HUES64 (cell line): ENCODE data around the gene THBS1.

Source experiments
- H3K27ac ChIP-seq: 2 replicates; pipeline ENCODE4 v1.7.0; 2013; ENCODE audit warnings: low read depth, low read length, inconsistent platforms
- H3K27me3 ChIP-seq: 2 replicates; pipeline ENCODE4 v1.6.1; 2013; ENCODE audit warnings: mild to moderate bottlenecking, low read length; ENCODE audit not compliant: insufficient read depth
- H3K36me3 ChIP-seq: 2 replicates; pipeline ENCODE4 v1.6.1; 2013; ENCODE audit warnings: mild to moderate bottlenecking, low read length; ENCODE audit not compliant: insufficient read depth
- H3K4me1 ChIP-seq: 2 replicates; pipeline ENCODE4 v1.6.1; 2013; ENCODE audit warnings: mild to moderate bottlenecking, low read length, moderate library complexity; ENCODE audit not compliant: insufficient read depth
- H3K4me3 ChIP-seq: 2 replicates; pipeline ENCODE4 v1.5.1; 2013; ENCODE audit warnings: mild to moderate bottlenecking, low read length, moderate library complexity
- H3K9ac ChIP-seq: 2 replicates; pipeline ENCODE4 v1.6.1; 2013; ENCODE audit warnings: mild to moderate bottlenecking, low read depth, low read length
- H3K9me3 ChIP-seq: 2 replicates; pipeline ENCODE4 v1.6.1; 2013; ENCODE audit warnings: low read depth, low read length; ENCODE audit not compliant: insufficient read depth
- WGBS: fragments of 150-250, 120-280 bp; methylation state at CpG from one replicate; pipeline ENCODE4 v1.1.7; 2013; ENCODE audit warnings: missing lambda C conversion rate; 5-methylcytosine and 5-hydroxymethylcytosine counted together

THBS1 gene

DNA sequence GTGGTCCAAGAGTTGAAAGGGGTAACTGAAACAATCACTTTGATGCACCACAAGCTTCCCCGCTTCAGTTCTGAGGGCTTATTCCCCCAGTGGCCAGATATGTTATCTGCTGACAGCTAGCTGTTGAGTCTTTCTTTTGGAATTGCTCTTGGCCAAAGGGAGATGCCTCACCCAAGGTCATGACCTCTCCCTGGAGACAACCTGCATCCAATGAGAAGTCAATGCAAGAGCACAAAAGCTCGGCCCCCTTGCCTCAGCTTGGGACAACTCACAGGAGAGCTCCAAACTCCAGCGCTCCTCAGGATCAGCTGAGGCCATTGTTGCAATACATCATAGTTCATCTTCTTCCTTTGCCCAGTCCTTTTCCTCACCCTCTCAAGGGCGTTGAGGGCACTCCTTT lies 31.0 kb upstream of the THBS1 start:
- WGBS = 92% methylated on average over 4 of the region's 4 CpGs
- no peak overlapping the region for H3K9ac ChIP-seq
- H3K4me1 ChIP-seq = peaks cover 7% of the 10 kb centered on the region; the same call in 1 of the 2 replicates
- no peaks in the 10 kb centered on the region for H3K27me3 ChIP-seq
- H3K4me3 ChIP-seq = no peak overlapping the region
- H3K9me3 ChIP-seq = peaks cover 3% of the 10 kb centered on the region; the same call in 1 of the 2 replicates
- H3K27ac ChIP-seq = no peak overlapping the region
- no peaks in the 10 kb centered on the region for H3K36me3 ChIP-seq

DNA sequence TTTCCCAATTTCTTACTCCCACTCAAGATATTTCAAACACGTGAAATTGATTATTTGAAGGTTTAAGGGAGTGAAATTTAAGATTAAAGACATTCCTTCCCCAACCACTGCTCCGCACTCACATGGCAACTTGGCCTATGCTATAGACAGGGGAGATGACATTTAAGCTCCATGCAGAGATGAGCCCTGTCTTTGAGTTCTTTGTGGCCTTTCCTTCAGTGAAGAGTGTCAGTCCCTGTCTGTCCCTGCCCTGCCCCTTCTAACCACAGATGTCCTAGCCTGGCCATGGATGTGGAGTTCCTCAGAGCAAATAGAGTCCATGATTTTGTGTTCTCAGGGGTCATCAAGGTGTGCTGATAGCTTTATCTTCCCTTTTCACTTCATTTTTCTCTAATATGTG lies 29.4 kb upstream of the THBS1 start:
- no peaks in the 10 kb centered on the region for H3K27me3 ChIP-seq
- H3K9me3 ChIP-seq = no peaks in the 10 kb centered on the region
- H3K36me3 ChIP-seq = no peaks in the 10 kb centered on the region
- 92% methylated on average over 1 of the region's 2 CpGs for WGBS
- H3K27ac ChIP-seq = no peak overlapping the region
- H3K4me3 ChIP-seq = no peak overlapping the region
- H3K9ac ChIP-seq = no peak overlapping the region
- peaks cover 7% of the 10 kb centered on the region; the same call in 1 of the 2 replicates for H3K4me1 ChIP-seq

DNA sequence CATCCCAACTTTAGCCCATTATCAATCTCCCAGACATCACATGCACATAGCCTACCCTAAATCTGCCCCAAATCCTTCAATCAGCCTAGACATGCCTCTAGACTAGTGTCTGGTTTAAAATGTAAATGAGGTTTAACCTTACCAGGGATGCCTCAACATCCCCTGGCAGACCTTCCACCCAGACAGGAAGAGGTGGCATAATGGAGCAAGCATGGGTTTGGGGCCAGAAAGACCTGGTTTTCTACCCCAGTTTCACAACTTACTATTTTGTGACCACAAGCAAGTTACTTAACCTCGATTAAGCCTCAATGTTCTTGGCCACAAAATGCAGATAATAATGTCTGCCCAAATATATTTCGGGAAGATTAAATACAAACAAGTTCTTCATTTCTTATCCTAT lies 28.3 kb upstream of the THBS1 start:
- Histone ChIP-seq H3K4me3 (no peak overlapping the region), H3K4me1 (peaks cover 7% of the 10 kb centered on the region; the same call in 1 of the 2 replicates), H3K9ac (no peak overlapping the region), H3K27me3 (no peaks in the 10 kb centered on the region), H3K9me3 (no peaks in the 10 kb centered on the region), H3K36me3 (no peaks in the 10 kb centered on the region), H3K27ac (no peak overlapping the region)
- 91% methylated on average over 2 of the region's 2 CpGs for WGBS

DNA sequence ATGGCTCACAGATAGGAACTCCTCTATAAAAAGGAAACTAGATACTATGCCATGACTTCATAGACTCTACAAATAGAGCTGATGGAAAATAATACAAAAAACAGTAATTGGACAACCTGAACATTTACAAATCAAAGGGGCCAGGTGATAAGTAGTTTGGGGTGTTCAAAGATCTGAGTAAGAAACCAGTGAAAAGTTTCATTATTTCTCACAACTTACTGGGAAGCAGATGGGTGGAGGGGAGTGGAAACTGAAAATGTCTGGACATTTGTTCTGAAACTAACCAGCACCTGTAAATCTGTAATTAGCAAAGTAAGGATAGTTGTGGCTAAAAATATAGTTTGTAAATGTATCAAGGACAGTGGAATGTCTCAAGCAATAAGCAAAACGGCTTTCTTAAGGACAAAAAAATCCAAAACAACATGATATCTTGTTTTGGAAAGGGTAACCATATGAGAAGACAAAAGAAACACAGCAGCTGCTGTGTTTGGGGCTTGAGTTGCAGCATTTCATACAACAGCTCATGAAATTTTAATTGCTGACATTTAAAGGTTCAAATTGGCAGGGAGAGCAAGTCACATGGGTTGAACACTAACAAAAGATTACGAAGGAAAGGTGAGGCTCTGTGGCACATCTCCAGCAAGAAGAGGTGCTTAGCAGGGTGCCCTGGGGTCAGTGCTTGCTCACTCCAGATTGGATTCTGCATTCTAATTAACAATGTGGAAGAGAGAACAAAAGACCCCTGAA lies 26.8 kb upstream of the THBS1 start:
- Histone ChIP-seq H3K4me1 (peaks cover 7% of the 10 kb centered on the region; the same call in 1 of the 2 replicates), H3K36me3 (no peaks in the 10 kb centered on the region), H3K27ac (no peak overlapping the region), H3K9me3 (no peaks in the 10 kb centered on the region), H3K4me3 (no peak overlapping the region), H3K9ac (no peak overlapping the region), H3K27me3 (no peaks in the 10 kb centered on the region)
- WGBS = 85% methylated on average over 2 of the region's 2 CpGs

DNA sequence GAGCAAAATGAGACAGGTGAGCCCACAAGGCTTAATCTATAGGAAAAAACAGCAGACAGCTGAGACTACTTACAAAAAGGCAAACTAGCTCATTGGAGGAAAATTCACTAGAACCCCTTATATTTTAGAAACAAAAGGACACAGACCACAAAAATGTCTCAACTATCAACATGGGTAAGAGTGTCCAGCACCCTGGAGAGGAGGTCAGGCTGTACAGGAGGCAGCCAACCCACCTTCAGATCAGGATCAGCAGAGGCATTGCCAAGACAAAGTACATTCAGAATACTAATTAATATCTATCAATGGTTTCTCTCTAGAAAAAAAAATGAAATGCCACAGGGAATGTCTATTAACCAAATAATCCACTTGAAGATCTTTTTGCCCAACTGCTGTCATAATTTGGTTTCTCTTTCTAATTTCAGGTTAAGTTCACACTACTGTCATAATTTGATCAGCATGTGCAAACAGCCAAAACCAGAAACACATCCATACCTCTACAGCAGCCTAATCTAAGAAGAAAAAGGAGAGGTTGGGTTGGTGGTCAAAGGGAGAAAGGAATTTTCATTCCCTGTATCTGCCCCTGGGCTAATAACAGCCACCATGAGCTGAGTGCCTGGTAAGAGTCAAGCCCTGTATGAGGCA lies 26.0 kb upstream of the THBS1 start:
- no peak overlapping the region for H3K27ac ChIP-seq
- no peaks in the 10 kb centered on the region for H3K27me3 ChIP-seq
- no peak overlapping the region for H3K9ac ChIP-seq
- no peaks in the 10 kb centered on the region for H3K9me3 ChIP-seq
- H3K4me3 ChIP-seq = no peak overlapping the region
- no peaks in the 10 kb centered on the region for H3K36me3 ChIP-seq
- peaks cover 7% of the 10 kb centered on the region; the same call in 1 of the 2 replicates for H3K4me1 ChIP-seq

DNA sequence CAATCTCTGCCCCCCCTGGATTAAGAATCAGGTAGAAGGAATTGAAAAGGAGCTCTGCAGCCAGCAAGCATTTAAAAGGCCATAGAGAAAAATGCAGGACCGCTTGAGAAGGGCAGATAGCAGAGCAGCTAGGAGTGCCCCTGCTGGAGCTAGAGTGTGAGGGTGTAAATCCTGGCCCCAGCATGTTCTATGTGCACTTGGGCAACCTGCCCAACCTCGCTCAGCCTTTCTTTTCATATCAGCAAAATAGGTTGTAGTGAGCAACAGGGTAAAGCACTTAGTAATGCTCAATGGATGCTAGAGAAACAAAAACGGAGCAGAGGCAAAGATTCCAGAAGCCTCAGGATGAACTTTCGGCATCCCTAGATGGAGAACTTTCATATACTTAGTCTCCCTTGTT lies 25.0 kb upstream of the THBS1 start:
- 86% methylated on average over 4 of the region's 4 CpGs for WGBS
- Histone ChIP-seq H3K27me3 (no peaks in the 10 kb centered on the region), H3K4me1 (peaks cover 7% of the 10 kb centered on the region; the same call in 1 of the 2 replicates), H3K9me3 (no peaks in the 10 kb centered on the region), H3K36me3 (no peaks in the 10 kb centered on the region), H3K9ac (no peak overlapping the region), H3K27ac (no peak overlapping the region), H3K4me3 (no peak overlapping the region)

DNA sequence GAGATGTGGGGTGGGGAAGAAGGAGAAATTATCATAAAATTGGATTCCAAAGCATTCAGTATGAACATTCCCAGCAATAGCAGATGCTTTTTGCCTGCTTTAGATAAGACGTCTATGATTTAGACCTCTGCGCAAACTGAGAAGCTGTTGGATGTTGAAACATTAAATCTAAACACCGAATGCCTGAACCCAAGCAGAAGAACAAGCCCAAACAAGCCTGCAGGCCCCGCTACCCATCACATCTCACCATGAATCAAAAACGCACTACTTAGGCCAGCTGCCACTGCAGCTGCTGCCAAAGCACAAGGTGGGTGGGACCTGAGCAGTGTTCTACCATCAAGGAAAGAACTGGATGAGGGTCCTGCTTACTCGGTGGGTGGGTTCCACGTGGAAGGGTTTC lies 24.4 kb upstream of the THBS1 start:
- peaks cover 7% of the 10 kb centered on the region; the same call in 1 of the 2 replicates for H3K4me1 ChIP-seq
- no peak overlapping the region for H3K27ac ChIP-seq
- H3K4me3 ChIP-seq = no peak overlapping the region
- H3K36me3 ChIP-seq = no peaks in the 10 kb centered on the region
- H3K9ac ChIP-seq = no peak overlapping the region
- 90% methylated on average over 7 of the region's 7 CpGs for WGBS
- H3K9me3 ChIP-seq = no peaks in the 10 kb centered on the region
- H3K27me3 ChIP-seq = no peaks in the 10 kb centered on the region

DNA sequence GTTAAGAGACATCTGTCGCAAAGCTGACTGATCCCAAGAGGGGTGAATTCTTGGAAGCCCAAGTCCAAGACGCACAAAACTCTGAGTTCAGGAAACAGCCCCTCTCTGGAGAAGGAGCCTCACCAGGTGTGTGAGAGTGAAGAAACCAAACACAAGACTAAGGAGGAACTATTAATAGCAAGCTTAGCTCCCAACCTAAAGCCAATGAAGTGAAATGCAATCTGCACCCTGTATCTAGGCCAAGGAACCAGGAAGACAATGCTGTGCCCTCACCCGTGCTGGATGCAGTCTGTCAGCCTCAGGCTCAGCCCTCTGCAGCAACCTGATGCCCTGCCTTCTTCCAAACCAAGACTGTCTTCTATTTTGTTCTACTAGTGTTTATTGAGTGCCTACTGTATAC lies 22.5 kb upstream of the THBS1 start:
- Histone ChIP-seq H3K27ac (no peak overlapping the region), H3K27me3 (no peaks in the 10 kb centered on the region), H3K4me1 (peaks cover 7% of the 10 kb centered on the region; the same call in 1 of the 2 replicates), H3K36me3 (no peaks in the 10 kb centered on the region), H3K9me3 (no peaks in the 10 kb centered on the region), H3K9ac (no peak overlapping the region), H3K4me3 (no peak overlapping the region)
- WGBS = 90% methylated on average over 3 of the region's 3 CpGs

DNA sequence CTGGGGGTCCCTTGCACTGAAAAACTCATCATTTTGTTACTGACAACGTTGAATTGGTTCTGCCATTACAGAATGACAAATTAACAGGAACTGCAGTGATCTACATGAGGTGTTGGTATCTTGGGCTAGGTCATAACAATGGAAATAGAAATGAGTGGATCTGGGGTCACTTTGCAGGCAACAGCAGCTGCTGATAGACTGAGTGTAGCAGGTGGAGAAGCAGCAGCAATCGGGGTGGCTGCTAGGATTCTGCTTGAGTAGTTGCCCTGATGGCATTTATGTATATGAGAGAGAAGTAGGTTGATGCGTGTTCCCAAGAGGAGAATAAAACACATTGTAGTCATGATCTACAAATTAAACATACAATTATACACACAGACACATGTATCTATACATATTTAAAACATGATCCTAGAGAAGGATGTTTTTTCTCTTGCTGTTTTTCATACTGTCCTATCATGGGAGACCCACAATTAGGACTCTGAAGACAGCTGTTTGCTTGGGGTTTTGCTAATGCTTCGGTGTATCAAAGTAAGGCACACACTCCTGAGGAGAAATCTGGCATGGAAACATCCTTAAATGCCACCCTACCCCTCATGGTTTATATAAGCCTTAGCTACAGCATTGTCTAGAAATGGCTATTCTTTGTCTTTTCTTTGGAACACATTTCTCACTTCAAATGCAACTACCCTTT lies 15.8 kb upstream of the THBS1 start:
- Histone ChIP-seq H3K4me1 (no peaks in the 10 kb centered on the region), H3K9me3 (no peaks in the 10 kb centered on the region), H3K27ac (no peak overlapping the region), H3K4me3 (no peak overlapping the region), H3K27me3 (no peaks in the 10 kb centered on the region), H3K9ac (no peak overlapping the region), H3K36me3 (no peaks in the 10 kb centered on the region)
- WGBS = 94% methylated on average over 3 of the region's 4 CpGs

DNA sequence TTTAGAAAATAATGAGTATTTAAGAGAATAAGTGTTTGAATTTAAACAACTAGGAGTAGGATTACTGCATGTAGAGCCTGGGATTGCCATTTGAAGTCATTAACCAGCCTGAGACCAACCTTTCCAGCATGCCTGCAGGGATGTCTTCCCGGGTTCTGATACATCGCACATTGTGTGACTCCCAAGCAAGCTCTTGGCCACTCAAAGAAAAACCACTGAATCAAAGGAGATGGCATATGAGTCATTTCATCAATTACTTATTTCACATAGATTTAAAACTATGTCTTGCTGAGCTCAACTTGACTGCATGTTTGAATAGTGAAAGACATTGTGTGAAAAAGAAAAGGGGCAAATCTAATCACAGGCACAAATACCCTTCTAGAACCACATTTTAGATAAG lies 15.0 kb upstream of the THBS1 start:
- Histone ChIP-seq H3K36me3 (no peaks in the 10 kb centered on the region), H3K4me1 (peaks cover 4% of the 10 kb centered on the region; the same call in 1 of the 2 replicates), H3K9ac (no peak overlapping the region), H3K27ac (no peak overlapping the region), H3K4me3 (no peak overlapping the region), H3K9me3 (no peaks in the 10 kb centered on the region), H3K27me3 (no peaks in the 10 kb centered on the region)
- 92% methylated on average over 2 of the region's 2 CpGs for WGBS

DNA sequence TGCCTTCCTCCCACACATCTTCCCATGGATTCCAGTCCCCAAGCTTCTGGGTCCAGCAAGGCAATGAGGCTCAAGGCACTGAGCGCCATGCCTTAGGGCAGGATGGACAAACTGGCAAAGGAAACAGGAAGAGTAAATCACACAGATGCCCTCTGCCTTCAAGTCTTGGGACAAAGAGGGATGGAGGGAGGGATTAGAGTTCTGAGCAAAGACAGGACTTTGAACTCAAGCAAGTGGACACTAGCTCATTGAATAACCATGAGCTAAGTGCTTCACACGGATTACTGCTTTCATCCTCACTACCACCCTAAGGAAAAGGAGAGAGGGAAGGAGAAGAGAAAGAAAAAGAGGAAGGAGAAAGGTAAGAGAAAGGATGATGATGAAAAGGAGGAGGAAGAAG lies 7.6 kb upstream of the THBS1 start:
- no peak overlapping the region for H3K27ac ChIP-seq

More for the DNA sequence above, 7.6 kb upstream of the THBS1 start:
- Histone ChIP-seq H3K9me3 (no peaks in the 10 kb centered on the region), H3K4me3 (no peak overlapping the region), H3K27me3 (peaks cover 3% of the 10 kb centered on the region; the same call in 1 of the 2 replicates), H3K36me3 (no peaks in the 10 kb centered on the region), H3K9ac (no peak overlapping the region), H3K4me1 (peaks cover 5% of the 10 kb centered on the region; the same call in 1 of the 2 replicates)
- 92% methylated on average over 1 of the region's 2 CpGs for WGBS
